ENCODE measurements around the gene TFCP2L1.

The TFCP2L1 gene

DNA sequence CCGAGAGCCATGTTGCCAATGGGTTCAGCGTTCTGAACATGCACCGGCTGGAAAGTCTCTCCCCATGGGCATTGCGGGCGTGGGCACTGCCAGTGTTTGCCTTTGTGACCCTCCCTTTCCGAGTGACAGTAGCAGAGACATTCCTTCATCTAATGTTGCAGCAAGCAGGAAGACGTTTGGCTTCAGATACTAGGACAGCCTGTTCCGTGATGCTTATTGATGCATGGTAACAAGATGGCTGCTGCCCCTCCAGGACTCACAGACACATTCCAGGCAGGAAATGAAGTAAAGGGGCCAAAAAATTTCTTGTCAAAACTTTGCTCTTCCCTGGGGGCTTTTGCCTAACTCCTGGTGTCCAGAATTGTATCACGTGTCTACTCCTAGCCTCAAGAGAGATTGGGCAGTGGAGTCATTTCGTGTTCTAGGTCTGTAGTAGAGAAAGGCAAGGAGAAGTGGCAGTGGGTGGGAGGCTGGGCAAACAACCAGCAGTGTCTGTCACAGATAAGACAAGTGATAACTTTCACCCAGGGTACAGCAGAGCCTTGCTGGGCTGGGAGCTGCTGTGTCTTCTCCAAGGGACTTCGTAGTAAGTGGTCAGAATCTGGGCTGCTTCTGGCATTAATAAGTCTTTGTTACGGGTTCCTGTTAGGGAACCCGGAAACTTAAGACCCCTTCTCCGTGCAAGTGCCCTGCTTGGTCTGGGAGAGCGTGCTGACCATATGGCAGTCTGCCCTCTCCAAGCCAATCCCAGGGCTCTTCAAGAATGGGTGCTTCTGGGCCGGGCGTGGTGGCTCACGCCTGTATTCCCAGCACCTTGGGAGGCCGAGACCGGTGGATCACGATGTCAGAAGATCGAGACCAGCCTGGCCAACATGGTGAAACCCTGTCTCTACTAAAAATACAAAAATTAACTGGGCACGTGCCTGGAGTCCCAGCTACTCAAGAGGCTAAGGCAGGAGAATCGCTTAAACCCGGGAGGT, 93.5 kb downstream of the TFCP2L1 start:
- no peak for DNase-seq

DNA sequence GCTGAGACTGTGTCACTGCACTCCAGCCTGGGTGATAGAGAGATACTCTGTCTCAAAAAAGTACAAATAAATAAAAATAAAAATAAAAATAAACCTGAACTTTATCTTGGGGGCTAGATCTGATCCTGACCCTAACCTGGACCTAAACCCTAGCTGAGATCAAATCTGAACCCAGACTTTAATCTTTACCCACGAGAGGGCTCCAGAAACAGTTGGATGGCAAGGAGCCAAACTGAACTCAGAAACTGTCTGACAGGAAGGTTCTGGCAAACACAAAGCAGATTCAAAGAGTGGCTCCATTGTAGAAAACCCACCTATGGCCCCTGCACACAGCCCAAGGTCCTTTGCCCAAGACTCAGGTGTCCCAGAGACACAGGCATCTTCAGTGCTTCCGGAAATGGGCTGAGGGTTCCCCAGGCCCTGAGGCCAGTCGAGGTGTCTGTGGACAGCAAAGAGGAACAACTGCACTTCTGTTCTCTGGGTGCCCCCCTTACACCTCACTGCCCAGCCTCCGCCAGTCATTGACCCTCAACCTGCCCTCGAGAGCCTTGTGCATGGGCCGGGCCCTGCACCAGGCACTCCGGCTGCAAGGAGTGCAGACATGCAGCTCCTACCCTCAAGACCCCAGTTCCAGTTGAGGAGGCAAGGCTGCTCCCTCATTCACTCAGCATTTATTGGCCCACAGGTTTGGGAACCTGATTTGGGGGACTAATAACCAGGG, 95.2 kb downstream of the TFCP2L1 start:
- DNase-seq, result no peak

DNA sequence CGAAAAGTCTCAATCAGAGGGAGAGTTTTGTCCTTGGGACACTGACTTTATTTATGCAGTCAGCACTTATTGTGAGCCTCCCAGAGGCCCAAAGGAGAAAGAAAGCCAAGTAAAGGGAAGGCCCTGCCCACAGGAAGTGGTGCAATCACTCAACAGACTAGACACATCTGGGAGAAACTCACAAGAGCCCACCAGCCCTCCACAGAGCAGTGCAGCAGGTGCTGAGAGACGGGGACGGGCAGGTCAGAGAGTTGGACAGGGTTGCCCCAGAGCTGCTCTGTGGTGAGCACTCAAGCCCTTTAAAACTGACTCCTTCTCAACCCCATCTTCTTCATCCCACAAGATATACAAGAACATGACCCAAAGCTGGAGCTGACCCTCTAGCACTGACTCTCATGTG, 96.0 kb downstream of the TFCP2L1 start:
- no peak for DNase-seq

DNA sequence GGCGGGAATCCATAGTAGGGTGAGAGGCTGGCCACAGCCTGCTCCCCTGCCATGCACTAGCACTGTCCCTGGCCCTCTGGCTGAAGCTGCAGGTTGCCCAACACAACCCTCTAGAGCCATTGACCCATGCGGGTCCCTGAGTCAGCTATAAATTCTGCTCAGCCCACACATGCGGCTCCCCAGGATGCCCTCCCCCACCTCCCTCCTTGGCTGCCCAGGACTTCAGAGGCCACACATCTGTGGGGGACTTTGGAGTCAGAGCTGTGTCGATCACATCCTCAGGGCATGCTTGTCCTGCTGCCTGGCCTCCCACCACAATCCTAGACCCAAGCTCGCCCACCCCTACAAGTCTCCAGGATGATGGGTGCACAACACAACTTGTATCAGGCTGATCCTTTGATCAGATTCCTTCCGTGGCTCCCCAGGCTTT, 97.0 kb downstream of the TFCP2L1 start:
- DNase-seq, result no peak

DNA sequence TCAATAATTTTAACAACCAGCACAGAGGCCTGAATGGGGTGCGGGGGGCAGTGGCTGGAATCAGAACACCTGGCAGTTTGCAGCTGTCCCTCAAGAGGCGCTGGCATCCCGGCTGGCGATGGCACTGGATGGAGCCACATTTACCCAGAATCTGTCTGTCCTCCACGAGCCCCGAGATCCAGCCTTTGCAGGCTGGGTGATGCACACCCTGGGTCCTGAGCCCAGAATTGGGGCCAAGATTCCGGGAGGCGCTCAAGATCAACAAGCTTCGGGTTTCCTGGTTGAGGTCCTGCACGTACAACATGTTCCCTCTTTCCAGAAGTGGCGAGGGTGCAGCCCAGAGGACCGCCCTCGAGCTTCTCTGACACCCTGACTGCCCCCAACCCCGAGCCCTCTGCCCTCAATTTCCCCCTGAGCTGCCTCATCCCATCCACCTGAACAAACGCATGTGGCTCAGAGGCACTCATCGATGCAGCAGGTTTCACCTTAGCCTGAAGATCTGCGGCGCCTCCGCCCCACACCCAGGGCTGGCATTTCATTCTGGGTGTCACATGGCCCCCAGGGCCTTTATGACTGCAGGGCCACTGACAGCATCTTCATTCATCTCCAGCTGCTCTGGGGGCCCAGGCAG, 97.5 kb downstream of the TFCP2L1 start:
- no peak for DNase-seq

DNA sequence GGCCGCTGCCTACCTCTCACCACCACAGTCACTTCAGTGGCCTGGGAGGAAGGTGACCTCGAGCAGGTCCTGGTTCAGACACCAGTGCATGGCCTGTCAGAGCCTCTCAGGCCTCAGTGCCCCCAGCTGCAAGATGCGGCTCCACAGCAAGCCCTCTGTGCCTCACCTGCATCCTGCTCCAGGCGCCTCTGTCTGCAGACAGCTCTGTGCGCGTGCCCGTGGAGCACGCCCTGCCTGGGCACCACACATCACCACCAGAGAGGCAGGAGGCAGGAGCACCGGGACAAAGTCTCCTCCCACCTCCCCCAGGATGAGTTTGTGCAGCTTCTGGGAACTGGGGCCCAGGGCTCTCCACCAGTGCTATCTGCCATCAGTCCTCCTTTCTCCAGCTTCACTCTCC, 98.7 kb downstream of the TFCP2L1 start:
- DNase-seq, result no peak

DNA sequence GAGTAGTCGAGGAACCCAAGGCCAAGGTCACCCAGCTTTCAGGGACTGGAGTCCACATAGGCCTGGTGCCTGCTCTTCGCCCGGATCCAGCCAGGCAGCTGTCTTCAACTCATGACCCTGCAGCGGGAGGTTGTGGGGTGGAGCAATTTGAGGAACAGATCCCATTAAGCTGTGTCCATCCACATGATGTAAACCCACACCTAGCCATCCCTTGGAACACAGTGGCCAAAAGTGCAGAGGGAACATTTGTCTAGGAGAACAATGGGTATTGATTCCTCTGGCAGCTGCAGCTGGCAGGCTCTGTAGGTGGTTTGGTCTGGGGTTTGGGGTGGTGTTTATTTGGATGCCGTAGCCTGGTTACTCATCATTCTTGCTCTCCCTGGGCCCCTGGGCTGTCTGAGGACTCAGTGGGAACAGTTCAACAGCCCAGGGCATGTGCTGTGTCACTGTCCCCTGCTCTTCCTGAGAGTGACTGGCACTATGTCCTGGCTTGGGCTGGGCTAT, 99.4 kb downstream of the TFCP2L1 start:
- no peak for DNase-seq

DNA sequence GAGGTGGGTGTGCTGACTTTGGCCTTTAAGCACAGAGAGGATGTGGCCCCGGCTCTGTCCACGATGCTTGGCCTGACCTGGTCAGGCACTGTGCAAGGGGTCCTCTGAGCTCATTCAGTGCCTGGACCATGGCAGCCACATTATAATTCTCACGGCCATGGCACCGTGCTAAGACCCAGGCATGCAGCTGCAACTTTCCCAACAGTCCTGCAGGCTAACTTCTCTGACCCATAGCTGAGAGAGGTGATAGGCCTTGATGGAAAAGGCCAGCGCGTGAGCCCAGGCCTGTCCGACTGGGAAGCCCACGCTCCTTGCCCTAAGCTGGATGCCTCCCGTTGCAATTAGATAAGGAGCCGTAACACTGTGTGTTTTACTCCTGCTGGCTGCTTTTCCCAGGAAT, 99.9 kb downstream of the TFCP2L1 start:
- DNase-seq, result no peak

DNA sequence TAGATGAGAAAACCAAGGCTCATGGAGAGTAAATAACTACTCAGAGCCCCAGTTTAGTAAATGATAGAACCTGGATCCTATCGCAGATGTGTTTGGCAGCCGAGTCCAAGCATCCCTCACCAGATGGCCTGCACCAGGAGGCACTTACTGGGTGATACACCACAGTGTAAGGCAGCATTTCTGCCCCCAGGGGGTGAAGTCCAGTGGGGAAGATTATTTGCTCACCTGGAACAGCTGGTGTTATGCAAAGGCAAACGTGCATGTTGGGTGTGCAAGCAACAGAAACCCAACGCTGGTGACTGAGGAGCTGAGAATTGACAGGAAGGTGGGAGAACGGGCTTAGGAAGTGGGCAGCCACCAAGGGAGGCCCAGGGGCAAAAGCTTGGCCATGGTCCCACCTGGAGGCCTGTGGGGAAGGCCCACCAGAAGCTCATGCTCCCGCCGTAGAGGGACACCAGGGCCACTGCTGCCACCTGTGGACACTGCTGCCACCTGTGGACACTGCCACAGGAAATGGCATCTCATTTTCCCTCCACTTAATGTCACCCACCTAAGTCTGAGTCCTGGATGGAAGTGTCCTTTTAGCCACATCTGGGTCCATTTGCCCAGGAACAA, 100.6 kb downstream of the TFCP2L1 start:
- DNase-seq, result no peak

DNA sequence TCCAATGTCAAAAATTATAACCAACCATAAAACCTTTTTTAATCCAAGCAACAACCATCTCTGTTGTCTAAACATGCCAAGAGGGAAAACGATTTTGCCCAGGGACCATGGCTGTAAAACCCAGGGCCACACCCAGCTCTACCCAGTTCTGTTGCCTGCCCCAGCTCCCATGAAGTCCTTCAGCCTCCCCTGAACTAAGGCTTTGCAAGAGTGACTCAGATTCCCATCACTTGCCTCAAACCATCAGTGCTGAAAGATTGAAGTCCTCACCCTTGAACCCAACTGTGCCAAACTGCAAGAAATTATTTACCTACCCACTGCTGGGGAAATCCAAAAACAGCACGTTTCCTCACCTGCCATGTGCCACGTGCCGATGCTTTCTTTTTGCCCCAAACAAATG, 102.5 kb downstream of the TFCP2L1 start:
- no peak for DNase-seq

DNA sequence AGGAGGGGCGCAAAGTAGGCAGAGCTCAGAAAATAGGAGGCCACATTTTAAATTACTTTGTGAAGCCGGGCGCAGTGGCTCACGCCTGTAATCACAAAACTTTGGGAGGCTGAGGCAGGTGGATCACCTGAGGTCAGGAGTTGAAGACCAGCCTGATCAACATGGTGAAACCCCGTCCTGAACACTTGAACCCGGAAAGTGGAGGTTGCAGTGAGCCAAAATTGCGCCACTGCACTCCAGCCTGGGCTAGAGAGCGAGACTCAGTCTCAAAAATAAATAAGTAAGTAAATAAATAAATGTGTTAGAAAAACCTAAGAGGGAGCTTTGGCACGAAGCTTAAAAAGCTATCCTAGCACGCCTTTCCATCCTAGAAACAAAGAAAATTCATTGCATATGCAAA, 105.5 kb downstream of the TFCP2L1 start:
- no peak for DNase-seq

DNA sequence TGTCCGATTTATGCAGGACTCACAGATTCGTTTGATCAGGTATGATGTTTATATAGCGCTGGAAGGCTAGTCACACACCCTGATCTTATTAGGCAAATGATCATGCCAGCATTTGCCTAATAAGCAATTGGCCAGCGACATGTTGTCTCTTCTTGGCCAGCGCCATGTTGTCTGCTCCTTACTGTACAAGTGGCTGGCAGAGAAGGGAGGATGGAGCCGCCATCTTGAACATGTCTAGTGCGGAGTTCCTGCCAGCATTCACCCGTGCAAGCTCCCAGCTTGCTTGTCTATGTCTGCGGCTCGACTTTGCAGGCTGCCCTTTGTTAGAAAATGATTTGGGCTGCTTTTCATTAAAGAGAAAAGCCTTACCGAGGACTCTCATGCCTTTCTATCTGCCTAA, 106.3 kb downstream of the TFCP2L1 start:
- DNase-seq, result no peak

DNA sequence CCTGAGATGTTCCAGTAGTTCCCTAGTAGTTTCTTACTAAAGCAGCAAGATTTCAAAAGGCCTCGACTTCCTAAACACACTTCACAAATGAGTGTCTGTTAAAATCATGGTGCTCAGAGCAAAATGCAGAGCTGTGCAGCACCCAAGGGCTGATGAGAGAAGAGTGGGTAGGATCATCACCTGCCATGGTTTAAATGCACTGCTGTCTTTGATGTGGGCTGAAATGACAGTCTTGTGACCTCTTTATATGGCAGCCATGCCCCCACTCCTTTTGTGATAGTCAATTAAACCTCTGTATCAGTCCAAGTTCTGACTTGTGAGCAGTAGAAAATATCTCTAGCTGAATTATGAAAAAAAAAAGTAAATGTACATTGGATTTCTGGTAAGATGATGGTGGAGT, 107.1 kb downstream of the TFCP2L1 start:
- no peak for DNase-seq

DNA sequence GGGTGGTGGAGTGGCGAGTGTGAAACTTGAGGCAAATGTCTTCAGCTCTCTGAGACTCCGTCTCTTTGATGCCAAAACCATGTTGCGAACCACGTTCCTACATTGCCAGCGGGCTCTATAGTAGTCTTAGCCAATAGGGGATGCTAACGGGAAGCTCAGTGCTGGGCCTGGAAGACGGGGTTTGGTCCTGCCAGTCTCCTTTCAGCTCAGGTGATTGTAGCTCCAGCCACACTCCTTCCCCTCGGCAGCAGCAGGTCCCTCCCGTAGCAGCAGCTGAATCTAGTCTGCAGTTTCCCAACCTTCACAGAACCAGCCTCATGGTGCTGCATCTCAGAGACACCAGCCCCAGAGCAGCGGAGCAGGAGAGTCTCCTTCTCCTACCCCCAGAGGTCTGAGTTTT, 109.7 kb downstream of the TFCP2L1 start:
- DNase-seq, result no peak

DNA sequence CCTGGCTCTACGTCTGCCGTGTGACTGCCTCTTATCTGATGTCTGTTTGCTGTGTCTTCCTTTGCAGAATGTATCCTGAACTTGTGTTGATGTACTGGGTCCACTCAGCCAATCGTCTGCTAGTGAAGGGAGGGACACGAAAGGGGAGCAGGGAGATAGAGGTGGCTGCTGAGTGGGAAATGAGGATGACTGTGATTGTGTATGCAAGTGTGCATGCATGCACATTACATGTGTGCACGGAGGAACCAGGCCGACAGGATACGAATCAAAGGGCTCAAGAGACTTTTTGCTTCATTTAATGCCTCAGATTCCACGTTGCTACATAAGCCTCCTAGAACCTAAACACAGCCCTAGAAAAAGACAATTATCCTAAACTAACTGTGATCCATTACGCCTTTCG, 111.2 kb downstream of the TFCP2L1 start:
- no peak for DNase-seq

DNA sequence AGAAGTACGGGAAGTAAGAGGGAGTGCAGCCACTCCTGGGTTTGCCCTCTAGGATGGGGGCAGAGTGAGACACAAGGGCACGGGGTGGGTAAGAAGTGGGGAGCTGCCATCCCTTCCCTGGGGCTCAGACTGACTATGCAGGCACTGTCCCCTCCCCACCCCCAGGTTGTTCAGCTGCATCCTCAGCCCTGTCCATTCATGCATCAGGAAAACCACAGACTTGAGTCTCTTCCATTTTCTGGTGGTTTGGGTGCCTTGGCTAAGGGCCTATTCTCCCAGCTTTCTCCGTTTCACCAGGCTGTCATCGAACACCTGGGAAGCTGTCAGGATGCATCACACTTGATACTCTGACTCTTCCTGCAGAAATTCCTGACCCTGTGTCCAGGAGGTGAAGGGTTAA, 111.9 kb downstream of the TFCP2L1 start:
- no peak for DNase-seq

DNA sequence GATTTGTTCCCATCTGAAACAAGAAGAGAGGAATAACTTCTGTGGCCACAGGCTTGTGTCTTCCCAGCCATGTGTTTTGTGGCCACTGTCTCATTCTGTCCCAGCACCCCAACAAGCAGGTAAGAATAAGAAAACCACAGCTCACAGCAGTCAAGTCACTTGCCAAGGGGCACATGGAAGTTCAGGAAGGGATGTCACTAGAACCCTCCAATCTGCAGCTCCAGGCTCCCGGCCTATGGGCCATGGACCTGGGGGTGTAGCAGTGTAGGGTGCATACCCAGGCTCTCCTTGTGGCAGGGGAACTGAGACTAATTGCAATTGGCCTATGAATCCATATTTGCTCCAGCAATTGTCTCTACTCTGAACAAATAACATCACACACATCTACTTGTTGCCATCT, 112.5 kb downstream of the TFCP2L1 start:
- no peak for DNase-seq

DNA sequence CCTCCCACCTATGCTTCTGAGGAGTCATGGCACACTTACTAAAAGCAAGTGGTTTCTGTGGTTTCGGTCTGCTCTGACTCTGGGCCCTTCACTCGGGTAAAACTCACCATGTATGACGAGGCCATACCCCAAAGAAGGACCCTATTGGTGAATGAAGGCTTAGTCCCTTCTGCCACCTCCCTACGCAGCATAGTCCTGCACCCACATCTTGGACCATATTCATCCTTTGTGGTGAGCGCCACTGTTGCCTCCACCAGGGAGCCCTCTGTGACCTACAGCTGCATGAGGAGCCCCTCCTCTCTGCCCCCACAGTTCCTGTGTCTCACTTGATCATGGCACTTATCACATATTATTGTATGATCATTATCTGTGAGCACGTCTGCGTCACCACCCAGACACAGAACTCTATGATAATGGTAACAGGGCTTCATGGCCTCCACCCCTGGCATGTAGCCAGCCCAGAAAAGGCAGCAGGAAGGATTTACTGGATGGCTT, 113.3 kb downstream of the TFCP2L1 start:
- DNase-seq, result no peak

DNA sequence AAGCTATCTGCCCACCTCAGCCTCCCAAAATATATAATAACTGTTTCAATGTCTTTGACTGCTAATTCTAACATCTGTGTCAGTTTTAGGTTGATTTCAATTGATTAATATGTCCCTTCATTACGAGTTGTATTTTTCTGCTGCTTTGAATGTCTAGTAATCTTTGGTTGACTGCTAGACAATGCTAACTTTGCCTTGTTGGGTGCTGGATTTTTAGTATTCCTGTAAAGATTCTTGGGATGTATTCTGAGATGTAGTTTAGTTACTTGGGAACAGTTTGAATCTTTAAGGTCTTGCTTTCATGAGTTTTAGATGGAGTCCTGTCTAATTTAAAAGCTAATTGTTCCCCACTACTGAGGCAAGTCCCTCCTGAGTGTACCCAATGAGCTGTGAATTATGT, 114.4 kb downstream of the TFCP2L1 start:
- DNase-seq, result no peak

DNA sequence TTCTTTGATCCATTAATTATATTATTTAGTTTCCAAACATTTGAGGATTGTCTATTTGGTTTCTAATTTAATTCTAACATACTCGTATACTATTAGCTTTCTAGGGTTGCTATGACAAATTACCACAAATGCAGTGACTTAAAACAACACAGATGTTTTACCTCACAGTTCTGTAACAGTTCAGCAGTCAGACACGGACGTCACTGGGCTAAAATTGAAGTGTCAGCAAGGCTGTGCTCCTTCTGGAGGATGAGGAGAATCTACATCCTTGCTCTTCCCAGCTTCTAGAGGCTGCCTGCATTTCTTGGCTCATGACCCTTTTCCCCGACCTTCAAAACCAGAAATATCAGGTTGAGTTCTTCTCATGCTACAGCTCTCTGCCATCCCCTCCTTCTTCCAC, 117.6 kb downstream of the TFCP2L1 start:
- no peak for DNase-seq

Data from activated naive CD4-positive, alpha-beta T cell treated with anti-CD3 and anti-CD28 coated beads, Interleukin-2, amount 50 U/mL, for 16 hours (primary cell).